Cerebellar nuclear complex (tissue), 1 donor: Measurements from ENCODE around the gene CDX1.

Source experiments
- DNase-seq, 2 experiments: peaks; one replicate each; lab custom pipeline; 2025; lab: John Stamatoyannopoulos, UW

CDX1 gene

DNA sequence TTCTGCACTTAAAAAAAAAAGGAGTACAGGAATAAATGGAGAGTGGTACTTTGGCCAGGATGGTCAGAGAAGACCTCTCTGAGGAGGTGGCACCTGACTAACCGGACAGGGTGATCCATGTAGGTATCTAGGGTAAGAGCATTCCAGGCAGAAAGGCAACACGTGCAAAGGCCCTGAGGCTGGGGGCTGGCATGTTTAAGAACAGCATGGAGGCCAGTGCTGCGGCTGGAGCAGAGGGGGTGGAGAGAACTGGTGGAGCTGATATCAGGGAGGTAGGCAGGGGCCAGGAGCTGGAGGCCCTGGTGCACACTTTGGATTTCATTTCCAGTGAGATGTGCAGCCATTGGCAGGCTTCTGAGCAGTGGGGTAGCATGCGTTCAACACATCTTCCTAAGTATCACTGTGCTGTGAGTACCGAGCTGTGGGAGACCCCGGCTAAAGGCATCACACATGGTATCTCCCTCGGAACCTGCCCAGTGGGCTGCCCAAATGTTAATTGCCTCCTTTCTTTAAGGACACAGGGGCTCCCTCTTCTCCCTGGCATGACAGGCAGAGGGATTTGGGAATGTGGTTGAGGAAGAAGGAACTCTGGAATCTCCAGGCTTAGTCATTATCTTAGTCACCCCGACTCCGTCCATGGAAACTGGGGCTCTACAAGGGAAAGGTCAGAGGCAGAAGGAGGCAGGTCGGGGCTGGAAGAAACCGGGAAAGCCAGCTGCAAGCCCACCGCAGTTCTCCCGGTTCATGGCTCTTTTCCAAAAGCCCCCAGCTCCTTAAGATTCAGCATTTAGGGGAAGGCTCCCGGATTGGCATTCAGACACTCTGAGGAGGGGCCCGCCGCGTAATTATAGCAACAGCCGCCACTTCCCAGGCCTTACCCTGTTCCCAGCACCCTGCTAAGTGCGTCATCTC lies 41.9 kb downstream of the CDX1 start:
- DNase-seq, result no peak

DNA sequence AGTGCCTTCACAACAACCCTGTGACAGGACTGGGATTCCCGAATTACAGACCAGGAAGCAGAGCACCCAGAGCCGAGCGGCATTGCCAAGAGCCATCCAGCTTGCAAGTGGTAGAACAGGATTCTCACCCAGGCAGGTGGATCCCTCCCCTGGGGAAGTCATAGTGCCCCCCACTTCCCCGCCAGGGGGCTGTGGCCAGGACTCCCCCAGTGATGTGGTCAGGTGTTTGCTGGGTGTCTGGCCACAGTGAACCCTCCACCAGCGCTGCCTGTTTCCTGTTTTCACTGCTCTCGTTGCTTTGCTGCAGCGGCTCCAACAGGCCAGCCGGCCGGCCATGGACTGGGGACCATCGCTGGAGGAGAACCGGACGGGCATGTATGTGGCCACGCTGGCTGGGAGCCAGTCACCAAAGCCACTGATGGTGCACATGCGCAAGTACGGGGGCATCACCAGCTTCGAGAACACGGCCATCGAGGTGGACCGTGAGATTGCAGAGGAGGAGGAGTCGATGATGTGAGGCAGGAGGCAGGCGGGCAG lies 42.6 kb downstream of the CDX1 start:
- no peak for DNase-seq

DNA sequence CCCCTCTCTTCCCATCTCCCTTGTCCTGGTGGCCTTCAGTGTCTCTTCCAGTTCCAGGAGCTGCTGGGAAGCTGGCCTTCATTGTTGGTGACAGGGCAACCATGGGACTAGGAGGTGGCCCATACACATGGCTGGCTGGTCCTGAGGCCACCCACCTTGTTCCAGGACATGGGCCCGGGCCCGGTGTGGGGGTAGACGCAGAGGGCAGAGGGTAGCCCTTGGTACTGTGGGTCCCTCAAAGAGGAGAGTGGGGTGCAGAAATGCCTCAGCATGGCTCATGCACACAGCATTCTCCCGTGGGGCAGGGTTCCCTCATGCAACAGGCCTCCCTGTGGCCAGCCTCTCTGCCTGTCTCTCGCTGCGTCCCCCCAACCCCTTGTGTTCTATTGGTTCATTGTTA lies 44.1 kb downstream of the CDX1 start:
- DNase-seq, result no peak

DNA sequence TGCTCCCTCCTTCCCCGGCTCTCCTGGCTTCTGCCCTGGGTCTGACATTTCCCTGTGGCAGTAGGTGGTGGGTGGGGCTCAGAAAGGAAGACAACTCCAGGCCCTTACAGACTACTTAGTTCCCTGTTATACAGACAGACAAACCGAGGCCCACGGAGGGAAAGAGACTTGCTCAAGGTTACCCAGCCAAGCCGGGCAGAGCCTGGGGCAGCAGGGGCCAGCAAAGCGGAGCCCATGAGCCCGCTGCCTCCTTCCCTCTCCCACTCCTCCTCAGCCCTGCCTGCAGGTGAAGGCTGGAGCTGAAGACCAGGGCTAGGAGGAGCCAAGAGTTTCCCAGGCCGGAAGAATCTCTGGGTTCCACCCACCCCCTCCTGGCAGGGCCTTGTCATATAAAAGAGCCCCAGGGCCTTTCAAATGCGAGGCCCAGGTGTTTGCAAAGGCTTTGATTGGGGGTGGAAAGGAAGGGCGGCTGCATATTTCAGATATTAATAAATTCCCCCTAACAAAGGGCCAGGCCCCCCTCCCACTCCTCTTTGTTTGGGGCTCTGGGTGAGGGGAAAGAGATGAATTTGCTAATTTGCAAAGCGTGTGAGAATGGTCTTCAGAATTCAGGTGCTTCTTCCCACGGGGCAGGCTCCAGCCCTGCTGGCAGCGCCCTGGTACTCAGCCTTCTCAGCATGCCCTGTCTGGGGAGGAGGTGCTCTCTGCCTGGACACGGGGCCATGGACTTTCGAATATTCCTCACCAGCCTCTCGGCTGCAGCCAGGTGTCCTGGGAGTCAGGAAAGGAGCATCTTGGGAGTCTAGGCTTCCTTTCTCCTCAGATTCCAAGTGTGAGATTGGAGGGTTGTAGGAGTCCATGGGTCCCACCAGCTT lies 44.8 kb downstream of the CDX1 start:
- DNase-seq, result no peak

DNA sequence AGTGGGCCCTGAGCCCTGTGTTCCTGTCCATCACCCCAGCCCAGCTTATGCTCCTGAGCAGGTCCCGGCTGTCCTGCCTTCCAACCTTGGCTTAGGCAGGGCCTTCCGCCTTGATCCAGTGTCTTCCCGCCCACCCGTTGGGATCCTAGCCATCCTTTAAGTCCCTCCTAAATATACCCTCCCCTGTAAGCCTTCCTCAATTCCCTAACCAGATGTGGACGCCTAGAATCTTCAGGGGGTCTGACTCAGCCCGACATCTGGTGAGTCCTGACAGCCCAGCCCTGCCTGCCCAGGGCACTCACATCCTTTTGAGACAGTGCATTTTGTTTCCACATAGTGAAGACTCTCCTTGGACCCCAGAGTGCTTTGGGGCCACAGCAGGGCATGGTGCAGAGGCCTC lies 47.0 kb downstream of the CDX1 start:
- DNase-seq, result no peak

DNA sequence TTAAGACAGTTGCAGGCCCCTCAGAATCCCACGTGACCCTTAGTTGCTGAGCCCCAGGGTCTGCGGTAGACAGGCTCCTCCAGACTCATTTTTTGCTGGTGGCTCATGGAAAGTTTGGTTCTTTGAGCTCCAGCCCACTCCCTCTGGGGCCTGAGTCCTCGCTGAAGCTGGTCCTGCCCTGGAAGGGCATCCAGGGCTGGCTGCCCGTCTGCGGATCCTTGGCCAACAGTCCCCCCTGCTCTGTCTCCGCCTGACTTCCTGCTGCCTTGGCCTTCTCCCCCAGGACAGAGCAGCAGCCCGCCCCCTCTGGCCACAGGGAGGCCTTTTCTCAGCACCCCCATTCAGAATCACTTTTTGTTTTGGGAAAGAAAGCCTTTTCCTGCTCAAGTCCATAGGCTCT lies 47.7 kb downstream of the CDX1 start:
- DNase-seq, result no peak

DNA sequence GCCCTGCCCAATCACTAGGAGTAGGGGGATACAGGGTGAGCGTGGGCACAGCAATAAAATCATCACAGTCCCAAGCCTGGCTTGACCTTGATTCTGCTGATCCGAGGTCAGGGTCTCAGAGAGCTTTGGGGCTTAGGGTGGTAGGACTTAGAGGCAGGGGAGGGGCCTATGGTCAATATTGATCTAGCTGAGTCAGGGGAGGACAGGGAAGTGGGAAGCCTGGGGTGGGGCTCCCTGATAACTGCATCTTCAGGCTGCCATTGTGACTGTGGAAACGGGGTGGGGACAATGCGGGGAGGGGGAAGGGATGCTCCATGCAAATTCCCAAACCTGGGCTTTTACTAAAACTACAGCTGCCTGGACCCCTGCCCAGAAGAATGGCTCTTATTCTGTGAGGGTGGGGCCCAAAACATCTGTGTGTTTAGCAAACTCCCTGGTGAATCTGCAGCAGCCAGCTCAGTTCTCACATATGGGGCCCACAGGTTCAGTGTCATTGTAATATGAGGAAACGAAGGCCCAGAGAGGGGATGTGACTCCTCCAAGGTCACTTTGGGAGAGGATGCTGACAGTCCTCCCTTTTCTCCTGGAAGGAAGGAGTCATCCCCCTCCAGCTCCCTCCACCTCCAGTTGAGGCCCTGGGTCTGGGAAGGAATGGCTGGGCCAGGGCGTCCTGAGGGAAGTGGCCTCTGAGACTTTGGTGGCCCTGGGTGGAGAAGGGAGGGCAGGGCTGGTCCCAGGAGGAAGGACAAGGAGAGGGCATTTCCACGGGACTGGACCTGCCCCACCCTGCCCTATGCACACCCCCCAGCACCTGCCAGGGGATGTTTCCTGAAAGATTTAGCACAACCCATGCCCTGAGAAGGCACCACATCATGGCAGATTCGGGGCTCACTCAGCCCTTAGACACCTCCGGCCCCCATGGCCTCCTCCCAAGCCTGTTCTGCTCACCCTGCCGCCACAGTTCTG lies 49.7 kb downstream of the CDX1 start:
- DNase-seq, result no peak

DNA sequence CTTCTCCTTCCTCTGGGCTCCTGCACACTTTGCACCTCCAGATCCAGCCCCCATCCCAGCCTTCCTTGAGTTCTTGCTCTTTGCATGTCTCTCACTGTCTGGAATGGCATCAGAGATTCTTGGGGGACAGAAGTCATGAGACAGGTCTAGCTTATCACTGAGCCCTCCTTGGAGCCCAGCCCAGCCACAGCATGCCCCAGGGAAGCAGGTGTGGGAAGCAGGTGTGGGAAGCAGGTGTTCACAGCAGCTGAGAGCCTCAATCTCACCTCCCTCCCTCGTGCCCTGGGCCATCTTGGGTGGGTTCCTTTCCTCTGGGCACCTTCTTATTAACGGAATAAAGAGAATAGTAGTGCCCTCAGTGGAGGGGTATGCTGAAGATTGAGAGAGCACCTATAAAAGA lies 50.5 kb downstream of the CDX1 start:
- DNase-seq, result no peak

DNA sequence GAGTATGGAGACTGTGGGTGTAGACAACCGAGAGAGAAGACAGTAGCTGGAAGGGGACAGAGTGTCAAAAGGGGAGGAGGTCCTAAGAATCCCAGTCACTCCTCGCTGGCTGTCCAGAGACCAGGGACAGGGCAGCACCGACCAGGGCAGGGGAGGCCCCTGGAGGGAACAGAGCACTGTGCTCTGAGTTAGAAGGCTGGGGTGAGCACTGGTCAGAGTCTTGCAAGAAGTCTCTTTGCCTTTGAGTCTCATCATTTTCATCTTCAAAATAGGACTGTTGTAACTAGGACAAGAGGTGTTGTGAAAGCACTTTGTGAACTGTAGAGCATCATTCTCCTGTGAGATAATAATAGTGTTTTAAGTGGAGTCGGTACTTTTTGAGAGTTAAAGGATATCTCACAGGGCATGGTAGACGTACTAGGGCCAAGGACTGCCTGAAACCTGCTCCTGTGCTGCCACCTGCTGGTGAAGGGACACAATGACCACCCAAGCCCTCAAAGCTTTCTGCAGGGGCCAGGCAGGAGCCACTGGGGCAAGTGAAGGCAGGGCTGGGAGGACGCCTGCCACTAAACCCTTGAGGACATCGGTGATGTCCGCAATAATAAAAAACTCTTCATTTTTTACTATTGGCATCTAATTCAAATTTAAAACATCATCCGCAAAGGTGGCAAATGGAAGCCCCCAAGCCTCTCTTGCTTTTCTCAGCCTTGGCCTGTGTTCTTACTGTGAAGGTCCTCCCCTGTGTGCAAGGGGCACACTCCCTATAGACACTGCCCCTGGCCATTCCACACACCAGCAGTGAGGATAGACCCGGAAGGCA lies 51.5 kb downstream of the CDX1 start:
- DNase-seq, result peak in 1 of 2 experiments; percentile 64

DNA sequence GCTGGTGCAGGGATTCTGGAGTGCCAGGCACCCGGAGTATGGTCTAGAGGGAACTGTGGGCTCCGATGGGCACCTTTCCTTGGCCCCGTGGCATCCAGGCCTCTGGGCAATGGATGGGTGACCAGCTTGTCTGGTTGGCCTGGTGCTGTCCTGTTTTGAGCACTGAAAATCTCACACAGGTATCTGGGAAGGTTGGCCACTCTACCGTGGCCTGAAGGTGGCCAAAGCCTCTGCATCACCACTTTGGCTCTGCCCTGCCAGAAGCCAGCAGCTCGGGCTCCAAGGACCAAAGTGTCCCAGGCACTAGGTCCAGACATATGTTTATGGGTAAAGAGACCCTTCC lies 52.1 kb downstream of the CDX1 start:
- no peak for DNase-seq

DNA sequence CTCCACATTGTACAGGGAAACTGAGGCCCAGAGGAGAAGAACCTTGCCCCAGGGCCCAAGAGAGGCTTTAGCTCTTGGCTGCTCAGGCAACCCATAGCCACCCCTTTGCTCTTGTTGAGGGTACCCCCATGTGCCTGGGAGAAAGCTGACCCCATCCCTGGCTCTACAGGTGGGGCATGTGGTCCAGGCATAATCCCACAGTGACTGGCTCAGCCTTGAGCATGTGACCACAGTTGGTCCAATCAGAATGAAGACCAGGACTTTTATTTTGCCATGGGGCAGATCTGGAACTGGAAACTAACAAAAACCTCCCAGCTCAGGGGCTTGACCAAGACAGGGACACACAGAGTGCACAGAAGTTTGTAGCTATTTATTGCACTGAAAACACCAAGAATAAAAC lies 52.6 kb downstream of the CDX1 start:
- DNase-seq, result no peak

DNA sequence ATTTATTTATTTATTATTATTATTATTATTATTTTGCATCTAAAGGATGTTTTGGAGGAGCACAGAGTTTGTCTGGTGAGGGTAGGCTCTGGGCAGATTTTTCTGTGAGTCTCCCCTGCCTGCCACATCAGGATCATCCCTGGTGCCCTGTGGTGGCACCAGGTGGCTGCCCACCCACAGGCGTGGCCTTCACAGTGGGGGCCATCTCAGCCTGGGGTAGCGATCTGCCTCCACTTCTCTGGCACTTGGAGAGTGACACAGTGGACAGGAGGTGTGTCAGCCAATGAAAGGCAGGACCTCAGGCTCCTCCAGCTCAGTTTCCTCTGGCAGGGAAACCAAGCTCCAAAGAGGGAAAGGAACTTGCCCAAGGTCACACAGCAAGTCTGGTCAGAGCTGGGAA lies 53.3 kb downstream of the CDX1 start:
- DNase-seq, result no peak

DNA sequence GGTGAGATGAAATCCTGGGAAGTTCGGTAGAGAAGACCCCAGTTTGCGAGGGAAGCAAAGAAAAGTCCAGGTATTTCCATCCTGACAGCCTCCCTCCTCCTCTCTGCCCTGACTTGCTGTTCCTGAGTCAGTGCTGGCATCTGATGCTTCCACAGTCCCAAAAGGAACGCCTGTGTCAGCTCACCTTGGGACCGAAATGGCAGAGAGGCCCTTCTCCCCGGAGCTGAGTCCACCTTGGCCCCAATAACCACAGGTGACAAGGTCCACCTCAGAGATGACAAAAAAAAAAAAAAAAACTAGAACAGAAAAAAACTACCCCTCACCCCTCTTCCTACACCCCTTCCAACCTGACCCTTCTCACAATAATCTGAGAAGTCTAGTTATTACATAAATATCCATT lies 54.9 kb downstream of the CDX1 start:
- no peak for DNase-seq

DNA sequence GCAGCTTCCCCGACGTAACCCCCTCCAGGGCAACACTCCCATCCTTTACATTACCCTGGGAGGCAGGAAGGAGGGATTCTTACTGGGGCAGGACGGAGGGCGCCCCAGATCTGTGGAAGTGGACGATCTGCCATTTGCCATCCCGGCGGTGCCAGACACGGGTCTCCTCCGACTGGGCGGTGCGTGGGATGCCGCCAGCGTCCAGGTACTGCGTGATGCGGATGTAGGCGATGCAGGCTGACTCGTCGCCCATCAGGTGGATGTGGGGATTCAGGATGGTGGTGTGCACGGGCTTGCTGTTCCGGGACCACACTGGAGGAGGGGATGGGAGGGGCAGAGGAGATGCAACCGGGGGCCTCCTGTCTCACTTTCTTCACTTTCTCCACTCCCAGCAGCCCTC lies 56.3 kb downstream of the CDX1 start:
- DNase-seq, result no peak

DNA sequence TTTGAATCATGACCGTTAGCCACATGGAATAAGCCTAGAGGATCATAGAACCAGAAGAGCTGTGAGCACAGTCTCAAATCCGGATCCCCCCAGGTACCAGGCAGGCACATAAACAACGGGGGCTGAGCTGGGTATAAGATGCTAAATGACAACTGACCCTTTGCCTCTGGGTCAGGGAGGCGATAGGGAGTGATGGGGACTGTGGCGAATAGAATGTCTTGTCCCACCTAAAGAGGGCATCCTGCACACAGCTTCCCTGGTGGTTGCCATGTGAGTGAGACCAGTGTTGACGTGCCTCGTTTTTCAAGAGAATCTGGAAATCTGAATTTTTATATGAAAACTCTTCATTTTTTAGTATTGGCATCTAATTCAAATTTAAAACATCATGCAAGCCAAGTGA lies 56.9 kb downstream of the CDX1 start:
- no peak for DNase-seq

DNA sequence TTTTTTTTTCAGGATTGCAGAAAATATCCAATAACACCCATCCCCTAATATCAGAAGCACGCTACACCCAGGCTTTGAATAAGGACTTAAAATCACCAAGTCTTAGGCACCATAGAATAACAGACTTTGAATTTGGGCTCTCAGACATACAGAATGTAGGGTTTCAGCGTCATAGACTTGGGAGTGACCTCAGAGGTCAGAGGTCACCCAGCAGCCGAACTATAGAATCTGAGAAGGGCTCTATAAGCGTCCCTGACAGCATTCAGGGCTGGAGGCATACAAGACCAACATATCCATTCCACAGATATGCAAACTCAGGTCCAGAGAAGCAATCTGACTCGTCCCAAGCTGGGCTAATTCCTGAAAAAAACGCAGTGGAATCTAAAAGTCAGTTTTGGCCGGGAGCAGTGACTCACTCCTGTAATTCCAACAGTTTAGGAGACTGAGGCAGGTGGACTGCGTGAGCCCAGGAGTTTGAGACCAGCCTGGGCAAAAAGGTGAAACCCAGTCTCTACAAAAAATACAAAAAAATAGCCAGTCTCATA lies 58.0 kb downstream of the CDX1 start:
- no peak for DNase-seq

DNA sequence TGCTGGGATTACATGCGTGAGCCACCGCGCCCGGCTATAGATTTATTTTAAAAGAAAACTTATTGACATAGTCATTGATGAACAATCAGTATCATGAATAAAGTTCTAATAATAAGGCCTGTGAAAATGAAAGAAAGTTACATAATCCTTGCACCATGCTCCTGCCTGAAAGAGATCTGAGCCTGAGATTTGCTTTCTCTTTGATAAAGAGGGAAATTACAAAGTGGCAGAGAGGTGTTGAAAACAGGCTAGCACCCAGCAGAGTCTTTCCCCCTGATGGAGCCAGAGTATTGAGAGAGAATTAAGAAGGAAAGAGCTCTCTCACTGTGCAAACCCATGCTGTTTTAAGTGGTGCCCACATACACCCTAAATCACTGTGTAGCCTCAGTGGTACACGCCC lies 60.5 kb downstream of the CDX1 start:
- DNase-seq, result no peak

DNA sequence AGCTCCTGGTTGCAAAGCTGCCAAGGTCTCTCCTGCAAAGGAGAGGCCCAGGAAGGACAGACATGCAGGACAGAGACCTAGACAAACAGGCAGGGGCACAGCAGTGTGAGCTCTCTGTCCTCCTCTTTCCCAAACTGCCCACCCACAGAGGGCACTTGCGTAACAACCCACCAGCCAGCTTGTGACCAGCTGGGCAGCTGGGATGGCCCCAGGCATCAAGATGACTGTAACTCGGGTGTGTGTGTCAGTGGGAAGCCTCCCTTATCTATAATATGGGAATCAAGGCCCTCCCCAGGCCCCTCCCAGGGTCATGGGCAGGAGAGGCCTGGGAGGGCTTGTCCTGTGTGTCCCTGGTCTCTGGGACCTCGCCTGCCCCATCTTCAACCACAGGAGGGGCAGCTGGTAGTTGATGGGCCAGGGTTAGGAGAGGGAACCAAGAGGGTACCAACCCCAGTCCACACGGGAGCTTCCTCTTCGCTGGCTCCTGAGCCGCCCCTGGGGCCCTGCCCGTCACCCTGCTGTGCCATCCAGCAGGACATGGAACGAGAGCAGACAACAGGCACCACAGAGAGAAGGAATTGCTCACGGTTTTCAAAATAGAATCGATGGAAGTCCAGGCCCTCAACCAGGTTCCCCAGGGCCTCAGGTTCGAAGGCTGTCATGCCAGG lies 61.2 kb downstream of the CDX1 start:
- DNase-seq, result no peak

DNA sequence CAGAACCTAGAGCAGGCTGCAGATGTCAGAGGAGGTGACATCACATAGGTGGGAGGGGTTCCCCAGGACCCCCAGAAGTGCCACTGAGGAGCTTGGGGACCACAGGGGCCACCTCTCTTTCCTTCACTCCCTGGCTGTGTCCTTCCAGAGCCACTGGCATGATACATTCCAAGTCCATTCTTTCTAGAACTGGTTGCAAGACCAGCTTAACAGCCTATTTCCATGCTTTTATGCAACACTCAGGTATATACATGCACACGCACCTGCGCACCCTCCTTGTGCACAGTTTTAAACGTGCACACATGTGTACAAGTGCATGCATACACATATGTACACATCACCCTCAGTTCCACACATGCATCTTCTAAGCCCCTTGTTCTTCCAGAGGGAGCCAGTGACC lies 63.0 kb downstream of the CDX1 start:
- DNase-seq, result no peak

DNA sequence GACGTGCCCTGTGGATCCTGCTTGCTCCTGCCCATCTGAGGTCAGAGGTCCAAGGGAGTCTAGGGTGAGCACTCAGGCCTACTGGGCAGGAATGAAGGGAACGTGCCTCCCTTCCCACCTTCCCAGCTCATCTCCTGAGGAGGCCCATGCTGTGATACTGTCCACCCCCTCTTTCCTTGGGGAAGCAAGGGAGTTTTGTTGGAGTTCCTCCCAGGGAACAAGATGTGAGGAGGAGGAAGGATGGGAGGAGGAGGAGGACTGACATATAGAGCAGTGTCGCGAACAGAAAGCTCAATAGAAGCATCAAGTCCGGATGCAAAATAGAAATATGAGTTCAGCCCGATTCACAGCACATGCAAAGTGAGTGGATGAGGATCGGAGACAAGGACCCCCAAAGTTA lies 64.3 kb downstream of the CDX1 start:
- no peak for DNase-seq
